Small intestine (tissue), 7 donors: ENCODE measurements around the gene IGSF6. TPM values are rescaled to one million over a fixed set of nuclear protein-coding genes. Genes with fewer than 3 reads are reported as not detected.

Source experiments
- DNase-seq, 2 donors: peaks; one replicate each; pipeline versions ENCODE4 v3.0.0 to v3.0.0-alpha.2; 2013
- FAIRE-seq: peaks from 2 replicates; lab custom pipeline; 2012; peaks lifted over from hg19 to GRCh38; lab: Jason Lieb, UNC
- H3K27ac ChIP-seq, 3 donors: one replicate each; pipeline ENCODE4 v1.5.1; 2013; ENCODE audit warnings: low read length in 2 of 3, mild to moderate bottlenecking in 2 of 3, control low read depth in 1 of 3, inconsistent platforms in 1 of 3, low read depth in 1 of 3, moderate library complexity in 1 of 3
- H3K27me3 ChIP-seq, 3 donors: one replicate each; pipeline ENCODE4 v1.6.1; 2013; ENCODE audit warnings: low read length in 3 of 3, inconsistent platforms in 1 of 3; ENCODE audit not compliant: control insufficient read depth in 3 of 3, insufficient read depth in 3 of 3
- H3K36me3 ChIP-seq, 3 donors: one replicate each; pipeline ENCODE4 v1.6.1; 2013; ENCODE audit warnings: low read length in 3 of 3, inconsistent platforms in 1 of 3, low read depth in 1 of 3, mild to moderate bottlenecking in 1 of 3, moderate library complexity in 1 of 3; ENCODE audit not compliant: control insufficient read depth in 3 of 3, insufficient read depth in 2 of 3
- H3K4me1 ChIP-seq, 3 donors: one replicate each; pipeline ENCODE4 v1.6.1; 2013; ENCODE audit warnings: low read length in 2 of 3, inconsistent platforms in 1 of 3, low read depth in 1 of 3, mild to moderate bottlenecking in 1 of 3, moderate library complexity in 1 of 3; ENCODE audit not compliant: control insufficient read depth in 3 of 3, insufficient read depth in 2 of 3
- H3K4me3 ChIP-seq, 3 donors: one replicate each; pipeline ENCODE4 v1.5.1; 2013; ENCODE audit warnings: low read length in 3 of 3, control low read depth in 1 of 3, inconsistent platforms in 1 of 3, low read depth in 1 of 3, mild to moderate bottlenecking in 1 of 3, moderate library complexity in 1 of 3
- H3K9me3 ChIP-seq, 2 donors: one replicate each; pipeline ENCODE4 v1.6.1; 2013; ENCODE audit warnings: low read depth in 1 of 2, low read length in 1 of 2; ENCODE audit not compliant: control insufficient read depth in 2 of 2, insufficient read depth in 1 of 2
- WGBS, 3 donors: extraction: QIAGEN DNeasy Blood & Tissue Kit; methylation state at CpG; one replicate each; pipeline ENCODE4 v1.1.7; 2013; 5-methylcytosine and 5-hydroxymethylcytosine counted together
- polyA plus RNA-seq, 4 donors: library from polyadenylated mRNA; stranded (reverse) in 3 of 4; unstranded in 1 of 4; fragments of 200-250 nt in 3 of 4; fragments of 120-200 nt in 1 of 4; gene quantifications; one replicate each; pipeline versions ENCODE4 v1.2.1 to v1.2.3, GENCODE V29; 2013
- donor health status: healthy with polysubstance abuse.
- donor health status: control.
- donor health status: control.
- donor health status: Bipolar disorder and iron deficiency.
- donor health status: healthy.

Gene IGSF6
- polyA plus RNA-seq, 4 donors, result 0.45 to 6.5 (median 2.3) TPM

DNA sequence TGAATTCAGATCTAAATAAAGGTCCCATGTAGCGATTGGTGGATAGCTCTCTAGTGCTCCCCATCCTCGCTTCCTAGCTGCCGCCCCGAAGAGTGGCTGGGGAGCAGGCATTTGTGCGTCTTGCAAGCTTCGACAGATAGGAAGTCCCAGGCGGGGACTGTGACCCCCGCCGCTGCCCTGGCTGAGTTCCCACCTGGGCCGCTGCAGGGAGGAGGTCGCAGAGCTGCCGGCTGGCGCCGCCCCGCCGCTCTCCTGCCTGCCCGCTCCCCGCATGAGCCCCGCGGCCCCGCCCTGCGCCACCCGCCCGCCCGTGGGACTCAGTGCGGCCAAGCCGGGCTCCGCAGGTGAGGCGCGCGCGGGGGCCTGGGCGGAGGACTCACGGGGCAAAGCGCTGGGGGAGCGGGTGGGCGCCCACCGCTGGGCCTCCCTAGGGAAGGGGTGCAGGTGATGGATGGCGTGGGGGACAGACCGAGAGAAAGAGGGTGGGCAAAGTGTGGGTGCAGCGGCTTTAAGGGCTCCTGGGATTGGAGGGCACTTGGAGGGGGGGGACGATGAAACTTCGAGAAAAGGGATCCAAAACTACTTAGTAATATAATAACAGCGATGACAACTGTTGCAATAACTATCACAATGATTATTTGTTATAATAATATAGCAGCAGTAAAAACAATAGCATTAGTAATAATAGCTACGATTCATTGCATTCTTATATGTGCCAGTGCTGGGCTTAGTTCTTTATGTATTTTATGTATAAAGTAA lies 11.7 kb upstream of the IGSF6 start, which contains the start of gene OTOA:
Gene OTOA (plus strand): TSS at position 80 of the 759 bp plus-strand sequence. CDS start 14,547 bp downstream, outside the sequence.
- DNase-seq (peak in 1 of 2 donors; percentile 33), FAIRE-seq (no peak)
- Histone ChIP-seq H3K27ac (no peak within 1 kb of the TSS), H3K4me3 (peak within 1 kb of the TSS in 1 of 3 donors; percentile 40), H3K27me3 (peaks cover 0 to 10% (median 3%) of the 10 kb centered on the region in 3 donors), H3K4me1 (no peaks in the 10 kb centered on the region), H3K36me3 (no peaks in the 10 kb centered on the region), H3K9me3 (no peaks in the 10 kb centered on the region)
- WGBS, 3 donors, result 6 to 11% (median 11%) methylated on average over 37 to 45 of the region's 45 CpGs

DNA sequence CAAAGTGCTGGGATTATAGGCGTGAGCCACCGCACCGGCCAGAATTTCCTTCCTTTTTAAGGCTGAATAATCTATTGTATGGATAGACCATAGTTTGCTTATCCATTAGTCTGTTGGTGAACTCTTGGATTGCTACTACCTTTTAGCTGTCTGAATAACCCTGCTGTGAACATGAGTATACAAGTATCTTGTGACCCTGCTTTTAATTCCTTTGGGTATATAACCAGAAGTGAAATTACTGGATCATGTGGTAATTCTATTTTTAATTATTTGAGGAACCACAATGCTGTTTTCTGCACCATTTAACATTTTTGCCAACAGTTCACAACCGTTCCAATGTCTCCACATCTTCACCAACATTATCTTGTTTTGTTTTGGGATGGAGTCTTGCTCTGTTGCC lies 6.7 kb upstream of the IGSF6 start:
- no peak overlapping the region for H3K4me3 ChIP-seq
- H3K27ac ChIP-seq, result no peak overlapping the region
- no peaks in the 10 kb centered on the region for H3K4me1 ChIP-seq
- WGBS, 3 donors, result 88 to 97% (median 91%) methylated on average over 4 of the region's 4 CpGs
- peaks cover 0 to 4% (median 2%) of the 10 kb centered on the region in 3 donors for H3K36me3 ChIP-seq
- DNase-seq (no peak), FAIRE-seq (no peak)
- H3K27me3 ChIP-seq, result peaks cover 0 to 4% (median 0%) of the 10 kb centered on the region in 3 donors
- peaks cover 0 to 2% of the 10 kb centered on the region in 2 donors for H3K9me3 ChIP-seq

DNA sequence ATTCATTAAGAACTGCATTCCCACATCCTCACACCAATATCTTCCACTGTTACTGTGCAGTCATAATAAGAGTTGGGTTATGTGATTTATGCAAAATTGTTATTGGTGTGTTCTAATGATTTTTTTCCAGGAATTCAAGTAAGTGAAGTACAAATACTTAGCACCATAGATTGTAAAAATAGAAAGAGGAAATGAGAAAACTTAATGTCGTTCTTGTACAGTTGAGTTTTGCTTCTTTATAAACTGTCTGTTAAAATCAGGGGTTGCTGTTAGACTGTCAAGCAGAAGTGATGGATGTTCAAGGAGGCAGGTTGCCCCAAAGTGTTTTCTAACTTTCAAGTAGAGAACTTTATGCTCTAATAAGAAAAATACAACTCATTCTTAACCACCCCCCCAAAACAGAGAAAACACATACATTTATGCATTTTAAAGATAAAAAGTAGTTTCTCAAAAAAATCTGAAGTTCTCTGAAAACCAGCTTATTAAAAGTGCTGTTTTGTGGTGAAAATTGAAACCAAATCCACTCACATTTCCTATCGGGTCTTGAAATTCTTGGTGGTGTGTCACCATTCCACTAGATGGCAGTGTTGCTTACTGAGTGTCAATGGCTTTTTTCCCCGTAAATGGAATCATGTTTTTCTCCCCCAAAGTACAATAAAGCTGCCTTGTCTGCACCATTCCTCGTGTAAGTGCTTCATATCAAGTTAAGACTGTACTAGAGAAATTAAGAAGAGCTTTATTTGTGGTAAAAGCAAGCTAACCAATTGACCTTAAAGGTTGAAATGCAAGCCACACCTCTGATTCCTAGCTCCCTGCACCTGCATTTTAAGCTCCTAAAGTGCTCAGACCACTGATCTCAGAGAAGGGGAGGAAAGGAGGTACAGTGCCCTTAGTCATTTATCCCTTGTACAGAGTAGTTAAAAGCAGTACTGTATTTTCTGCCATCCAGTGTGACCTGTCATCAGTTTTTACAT lies 4.7 kb upstream of the IGSF6 start:
- H3K27ac ChIP-seq, result peak overlapping the region in 1 of 3 donors; percentile 11
- peak; percentile 51 to 66 for DNase-seq
- FAIRE-seq, result no peak

DNA sequence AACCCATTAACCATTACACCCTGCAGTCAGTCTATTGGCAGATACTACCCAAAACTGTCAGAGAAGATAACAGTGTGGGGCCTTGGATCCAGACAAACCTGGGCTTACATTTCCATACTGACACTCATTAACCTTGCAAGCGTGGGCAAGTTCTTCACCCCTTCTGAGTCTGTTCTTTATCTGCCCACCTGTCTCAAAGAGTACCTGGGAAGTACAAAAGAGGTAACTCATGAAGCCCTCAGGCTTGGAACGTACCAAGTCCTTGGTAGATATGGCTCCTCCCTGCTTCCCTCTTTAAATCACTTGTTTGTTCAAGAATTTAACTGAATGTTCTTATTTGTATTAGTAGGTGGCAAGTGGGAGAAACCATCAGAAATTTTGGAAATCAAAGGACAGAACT lies 2.5 kb upstream of the IGSF6 start:
- Histone ChIP-seq H3K27me3 (no peaks in the 10 kb centered on the region), H3K27ac (no peak overlapping the region), H3K36me3 (peaks cover 0 to 4% (median 2%) of the 10 kb centered on the region in 3 donors), H3K4me3 (no peak overlapping the region), H3K4me1 (no peaks in the 10 kb centered on the region), H3K9me3 (peaks cover 0 to 2% of the 10 kb centered on the region in 2 donors)
- DNase-seq (no peak), FAIRE-seq (no peak)
- WGBS, 3 donors, result 57 to 81% (median 67%) methylated on average over 2 of the region's 2 CpGs

More for the DNA sequence above, 4.7 kb upstream of the IGSF6 start:
- WGBS, 3 donors, result 9 to 11% (median 9%) methylated on average over 4 of the region's 4 CpGs
- Histone ChIP-seq H3K4me1 (no peaks in the 10 kb centered on the region), H3K27me3 (no peaks in the 10 kb centered on the region), H3K36me3 (peaks cover 0 to 4% (median 2%) of the 10 kb centered on the region in 3 donors), H3K9me3 (peaks cover 0 to 2% of the 10 kb centered on the region in 2 donors), H3K4me3 (no peak overlapping the region)

DNA sequence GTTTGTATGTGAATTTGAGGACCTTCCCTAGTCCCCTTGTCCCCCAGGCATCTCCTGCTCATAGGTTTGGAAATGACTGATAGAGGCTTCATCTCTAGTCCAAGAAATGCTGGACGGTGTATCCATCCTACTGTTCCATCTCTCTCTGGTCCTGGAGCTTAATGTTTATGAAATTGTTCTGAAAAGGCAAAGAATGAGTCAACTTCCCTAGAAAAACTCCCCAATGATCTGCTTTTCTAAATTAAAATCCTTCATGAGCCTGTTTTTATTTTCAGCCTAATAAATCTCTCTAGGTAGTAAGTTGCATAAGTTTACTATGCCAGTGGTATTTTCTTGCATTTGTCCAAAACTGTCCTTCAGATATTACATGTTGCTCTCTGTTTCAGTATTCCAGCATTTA lies 2.1 kb upstream of the IGSF6 start:
- peaks cover 0 to 2% of the 10 kb centered on the region in 2 donors for H3K9me3 ChIP-seq
- FAIRE-seq (no peak), DNase-seq (no peak)
- peaks cover 0 to 4% (median 2%) of the 10 kb centered on the region in 3 donors for H3K36me3 ChIP-seq
- H3K4me1 ChIP-seq, result no peaks in the 10 kb centered on the region
- H3K27ac ChIP-seq, result no peak overlapping the region
- no peaks in the 10 kb centered on the region for H3K27me3 ChIP-seq
- WGBS, 3 donors, result 92 to 96% (median 94%) methylated on average over 1 of the region's 1 CpG
- no peak overlapping the region for H3K4me3 ChIP-seq

DNA sequence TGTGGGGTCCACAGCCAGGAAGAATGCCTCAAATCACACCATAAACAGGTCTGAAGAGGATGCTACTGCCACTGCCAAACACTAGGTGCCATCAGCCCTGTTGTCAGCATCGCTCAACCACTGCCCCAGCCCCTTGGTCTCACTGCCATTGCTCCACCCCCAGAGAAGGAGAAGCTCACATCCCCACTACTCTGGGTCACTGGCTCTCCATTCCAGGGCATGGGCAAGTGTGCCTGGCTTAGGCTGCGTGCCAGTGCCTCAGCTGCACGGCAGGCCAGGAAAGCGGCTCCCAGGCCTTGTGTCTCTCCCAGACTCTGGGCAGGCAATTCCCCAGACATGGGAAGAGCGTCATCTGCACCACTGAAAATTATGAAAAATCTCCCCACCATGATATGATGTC lies 1.2 kb upstream of the IGSF6 start:
- WGBS, 3 donors, result 89 to 96% (median 93%) methylated on average over 5 of the region's 5 CpGs
- DNase-seq (no peak), FAIRE-seq (no peak)
- Histone ChIP-seq H3K36me3 (peaks cover 0 to 6% (median 4%) of the 10 kb centered on the region in 3 donors), H3K27me3 (no peaks in the 10 kb centered on the region), H3K27ac (no peak overlapping the region), H3K4me1 (no peaks in the 10 kb centered on the region), H3K9me3 (peaks cover 0 to 2% of the 10 kb centered on the region in 2 donors), H3K4me3 (no peak overlapping the region)

DNA sequence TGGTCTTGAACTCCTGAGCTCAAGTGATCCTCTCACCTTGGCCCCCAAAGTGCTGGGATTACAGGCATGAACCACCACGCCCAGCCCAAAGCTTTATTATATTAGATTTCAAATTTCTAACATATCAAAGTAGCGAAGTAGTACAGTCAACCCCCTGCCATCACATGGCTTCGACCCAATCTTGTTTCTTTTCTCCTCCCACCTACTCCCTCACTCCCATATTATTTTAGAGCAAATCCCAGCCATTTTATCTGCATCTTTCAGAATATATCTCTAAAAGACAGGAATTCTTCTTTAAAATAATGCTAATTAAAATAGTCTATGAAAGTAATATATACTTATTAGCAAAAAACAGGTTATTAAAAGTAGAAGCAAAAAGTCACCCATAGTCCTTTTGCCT lies 893 bp downstream of the IGSF6 start:
- 90 to 94% (median 93%) methylated on average over 3 of the region's 3 CpGs for WGBS, 3 donors
- no peak overlapping the region for H3K27ac ChIP-seq

DNA sequence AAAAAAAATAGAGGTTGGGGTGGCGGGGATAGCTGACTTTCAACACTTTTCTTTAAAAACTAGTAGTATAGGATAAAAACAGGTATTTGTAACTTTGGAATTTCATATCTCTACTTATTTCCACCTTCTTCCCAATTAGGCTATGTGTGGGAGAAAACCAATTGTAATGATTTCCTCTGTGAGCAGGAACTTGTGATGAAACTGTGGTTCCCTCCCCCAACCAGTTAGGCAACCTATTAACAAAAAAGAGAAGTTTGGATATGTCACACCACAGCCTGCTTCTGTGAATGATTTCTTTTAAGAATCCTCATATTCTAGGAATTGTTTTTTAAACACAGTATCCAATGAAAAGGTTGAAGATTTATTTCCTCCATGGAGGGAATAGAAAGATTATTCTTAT lies 1.9 kb downstream of the IGSF6 start:
- Histone ChIP-seq H3K36me3 (peaks cover 0 to 18% (median 7%) of the 10 kb centered on the region in 3 donors), H3K4me3 (no peak overlapping the region), H3K27ac (no peak overlapping the region), H3K27me3 (no peaks in the 10 kb centered on the region), H3K9me3 (no peaks in the 10 kb centered on the region), H3K4me1 (peaks cover 0 to 5% (median 0%) of the 10 kb centered on the region in 3 donors)
- 82 to 100% (median 93%) methylated on average over 1 of the region's 1 CpG for WGBS, 3 donors
- DNase-seq, result no peak
- FAIRE-seq, result no peak

More for the DNA sequence above, 893 bp downstream of the IGSF6 start:
- Histone ChIP-seq H3K36me3 (peaks cover 0 to 18% (median 7%) of the 10 kb centered on the region in 3 donors), H3K27me3 (no peaks in the 10 kb centered on the region), H3K4me3 (no peak overlapping the region), H3K4me1 (peaks cover 0 to 2% (median 0%) of the 10 kb centered on the region in 3 donors), H3K9me3 (no peaks in the 10 kb centered on the region)
- no peak for FAIRE-seq
- no peak for DNase-seq
